Raji (cell line): ENCODE data around the gene THSD7A.

Source experiments
- POLR2A ChIP-seq: IDR thresholded peaks from 2 replicates; pipeline ENCODE4 v1.6.1; 2011; ENCODE audit warnings: low read depth, low read length, control low read depth; ENCODE audit not compliant: insufficient read depth

The THSD7A gene

GRCh38 chr7:11369696-11370095, 462.3 kb downstream of the THSD7A start:
- no peak for TF ChIP-seq POLR2A

GRCh38 chr7:11366118-11366517, 465.9 kb downstream of the THSD7A start:
- no peak for TF ChIP-seq POLR2A

DNA sequence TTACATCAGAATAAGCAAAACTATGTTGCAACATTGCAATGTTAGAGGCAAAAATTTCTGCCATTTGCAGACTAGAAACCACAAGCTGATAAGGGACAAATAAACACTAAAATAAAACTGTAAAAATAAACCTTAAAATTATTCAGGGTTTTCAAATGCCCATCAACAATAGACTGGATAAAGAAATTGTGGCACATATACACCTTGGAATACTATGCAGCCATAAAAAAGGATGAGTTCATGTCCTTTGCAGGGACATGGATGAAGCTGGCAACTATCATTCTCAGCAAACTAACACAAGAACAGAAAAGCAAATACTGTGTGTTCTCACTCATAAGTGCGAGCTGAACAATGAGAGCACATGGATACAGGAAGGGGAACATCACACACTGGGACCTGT, 473.4 kb downstream of the THSD7A start:
- no peak for TF ChIP-seq POLR2A

- no peak for TF ChIP-seq POLR2A
Measured at GRCh38 chr7:11355399-11356005, 476.5 kb downstream of the THSD7A start.

DNA sequence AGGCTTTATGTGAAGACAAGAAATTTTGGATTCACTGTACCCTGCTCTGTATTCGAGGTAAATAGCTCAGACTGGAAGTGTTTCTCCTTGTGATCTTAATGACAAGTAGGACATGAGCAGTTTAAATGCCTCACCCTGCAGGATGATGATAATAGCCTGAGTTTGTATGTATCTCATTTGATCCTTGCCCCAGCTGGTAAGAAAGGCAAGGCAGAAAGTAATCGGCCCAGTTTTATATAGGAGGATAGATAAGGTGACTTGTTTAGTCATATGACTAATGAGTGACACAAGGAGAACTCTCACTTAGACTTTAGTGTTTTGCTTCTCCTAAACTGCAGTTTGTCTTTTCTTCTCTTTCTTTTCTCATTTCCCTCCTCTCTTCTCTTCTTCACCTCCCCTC, 485.7 kb downstream of the THSD7A start:
- no peak for TF ChIP-seq POLR2A

GRCh38 chr7:11345621-11346020, 486.4 kb downstream of the THSD7A start:
- no peak for TF ChIP-seq POLR2A

GRCh38 chr7:11343818-11344413, 488.1 kb downstream of the THSD7A start:
- TF ChIP-seq POLR2A = no peak

DNA sequence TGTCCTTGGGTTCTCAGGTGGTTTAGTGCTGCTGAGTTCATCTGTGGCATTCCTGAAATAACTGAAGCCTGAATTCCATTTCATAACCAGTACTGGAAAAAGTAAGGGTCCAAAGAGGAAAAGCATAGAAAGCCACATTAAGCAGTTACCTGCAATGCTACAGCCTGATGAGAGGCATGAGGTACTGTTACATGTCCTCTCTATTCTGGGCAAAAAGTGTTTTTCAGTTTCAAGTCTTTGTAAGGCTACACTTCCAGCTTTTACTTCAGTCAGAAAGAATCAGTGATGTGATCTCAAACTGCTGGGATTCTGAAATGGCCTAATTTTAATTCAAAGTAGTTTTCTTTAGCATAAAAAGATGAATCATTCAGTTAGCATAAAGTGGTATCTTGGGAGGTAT, 488.9 kb downstream of the THSD7A start:
- no peak for TF ChIP-seq POLR2A

DNA sequence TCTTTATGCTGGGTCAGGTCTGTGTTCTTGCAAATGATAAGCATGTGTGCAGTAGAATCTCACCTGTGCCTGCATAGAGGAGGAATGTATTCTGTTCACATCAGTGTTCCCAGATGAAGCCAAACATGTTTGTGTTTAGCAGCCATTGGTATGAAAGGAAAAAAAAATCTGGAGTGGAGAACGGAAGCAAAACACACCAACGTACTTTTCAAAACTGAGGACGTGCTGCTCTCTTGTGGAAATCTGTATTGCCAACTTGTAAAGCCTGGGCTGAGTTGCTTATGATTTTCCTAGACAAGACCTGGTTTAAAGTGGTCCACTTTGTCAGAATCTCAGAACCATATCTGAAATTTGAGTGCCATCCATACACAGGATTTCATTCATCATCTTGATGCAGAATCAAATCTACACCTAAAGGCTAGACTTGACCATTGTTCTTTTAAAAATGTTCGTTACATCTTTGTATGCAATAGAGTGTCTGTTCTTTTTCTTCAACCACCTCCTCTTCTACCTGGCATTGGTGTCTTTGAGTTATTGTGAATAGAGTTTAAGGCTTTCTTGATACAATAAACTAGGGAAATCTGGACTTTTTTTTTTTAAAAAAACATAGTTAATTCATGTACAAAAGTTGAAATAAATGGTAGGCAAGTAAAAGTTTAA, 490.6 kb downstream of the THSD7A start:
- no peak for TF ChIP-seq POLR2A

DNA sequence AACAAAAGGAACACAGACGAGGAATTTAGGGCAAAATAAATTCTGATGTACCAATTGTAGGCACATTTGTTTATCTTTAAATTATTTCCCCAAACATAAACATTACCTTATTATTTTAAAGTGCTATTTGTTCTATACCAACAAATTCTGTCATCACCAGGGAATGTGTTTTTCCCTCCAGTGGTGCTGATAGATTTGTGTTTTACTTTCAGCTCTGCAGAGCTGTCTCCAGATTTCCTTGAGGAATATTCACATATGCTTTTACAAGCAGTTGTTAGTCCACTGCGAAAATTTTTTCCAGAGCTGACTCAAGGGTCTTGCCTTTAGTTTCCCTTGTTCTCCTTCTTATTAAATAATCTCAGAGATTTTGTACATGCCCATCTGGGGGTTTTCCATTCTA, 495.6 kb downstream of the THSD7A start:
- no peak for TF ChIP-seq POLR2A

DNA sequence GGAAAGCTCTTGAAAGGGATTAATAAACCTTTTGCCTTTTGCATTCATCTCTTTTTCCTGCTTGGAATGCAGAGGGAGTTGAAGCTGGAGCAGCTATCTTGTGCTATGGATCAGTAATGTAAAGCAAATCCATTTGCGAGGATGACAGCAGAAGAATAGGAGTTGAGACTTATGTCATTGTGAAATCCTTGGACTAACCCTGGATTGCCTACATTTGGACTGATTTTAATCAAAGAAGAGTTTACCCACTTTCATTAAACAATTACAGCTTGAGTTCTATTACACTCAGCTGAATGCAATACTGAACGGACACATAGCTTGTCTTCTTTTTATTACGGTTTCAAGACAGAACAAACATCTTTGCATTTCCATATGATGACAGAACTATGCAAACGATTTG, 496.1 kb downstream of the THSD7A start:
- TF ChIP-seq POLR2A = no peak

- TF ChIP-seq POLR2A = no peak
Measured at GRCh38 chr7:11332865-11333228, 499.2 kb downstream of the THSD7A start.

DNA sequence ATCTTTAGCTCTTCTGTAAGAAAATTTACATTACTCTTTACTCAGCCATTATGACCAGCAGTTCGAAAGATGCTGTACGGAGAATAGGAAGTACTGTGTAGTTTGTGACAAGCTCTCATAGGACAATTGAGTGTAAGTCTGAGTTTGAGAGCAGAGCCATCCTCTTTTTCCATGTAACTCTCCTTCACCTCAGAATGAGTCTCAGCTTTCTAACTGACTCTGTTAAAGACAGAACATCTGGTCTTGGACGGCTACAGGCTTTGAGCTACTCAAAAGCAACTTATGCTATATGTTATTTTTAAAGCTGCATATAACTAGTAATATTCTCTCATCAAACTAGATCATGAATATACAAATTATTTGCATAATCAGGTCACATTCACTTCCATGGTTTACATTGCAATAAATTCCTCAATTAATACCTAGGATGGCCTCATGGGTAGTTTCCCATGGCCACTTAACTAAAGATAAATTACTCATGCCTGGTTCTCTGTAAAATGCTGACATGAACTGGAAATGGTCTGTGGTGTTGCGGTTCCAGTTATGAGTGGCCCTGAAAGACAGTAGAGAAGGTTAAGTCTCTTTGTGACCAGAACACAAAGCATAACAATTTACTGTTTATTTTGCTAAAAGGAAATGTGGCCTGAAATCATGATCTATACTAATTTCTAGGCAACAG, 499.7 kb downstream of the THSD7A start:
- TF ChIP-seq POLR2A = no peak

- TF ChIP-seq POLR2A = no peak
Measured at GRCh38 chr7:11331128-11332102, 500.6 kb downstream of the THSD7A start.

- no peak for TF ChIP-seq POLR2A
Measured at GRCh38 chr7:11330717-11331116, 501.3 kb downstream of the THSD7A start.
